Cardiac fibroblast (primary cell): ENCODE results near the gene LBHD2.

Experiments
- DNase-seq, 2 donors: peaks; one replicate each; pipeline versions ENCODE4 v3.0.0 to v3.0.0-alpha.2; 2010; ENCODE audit warnings: low read depth in 2 of 2
- H3K4me3 ChIP-seq, 2 donors: replicated peaks in 1 of 2; 1 replicate in 1 of 2; 2 replicates in 1 of 2; pipeline ENCODE4 v1.5.1; 2011; ENCODE audit warnings: low read depth in 2 of 2, low read length in 2 of 2, mild to moderate bottlenecking in 2 of 2, moderate library complexity in 1 of 2
- TF ChIP-seq, protein P1 (sequence below): IDR thresholded peaks from one replicate; pipeline ENCODE4 v1.5.1; 2011; ENCODE audit warnings: low read depth, mild to moderate bottlenecking, low read length, inconsistent platforms

Gene LBHD2

DNA sequence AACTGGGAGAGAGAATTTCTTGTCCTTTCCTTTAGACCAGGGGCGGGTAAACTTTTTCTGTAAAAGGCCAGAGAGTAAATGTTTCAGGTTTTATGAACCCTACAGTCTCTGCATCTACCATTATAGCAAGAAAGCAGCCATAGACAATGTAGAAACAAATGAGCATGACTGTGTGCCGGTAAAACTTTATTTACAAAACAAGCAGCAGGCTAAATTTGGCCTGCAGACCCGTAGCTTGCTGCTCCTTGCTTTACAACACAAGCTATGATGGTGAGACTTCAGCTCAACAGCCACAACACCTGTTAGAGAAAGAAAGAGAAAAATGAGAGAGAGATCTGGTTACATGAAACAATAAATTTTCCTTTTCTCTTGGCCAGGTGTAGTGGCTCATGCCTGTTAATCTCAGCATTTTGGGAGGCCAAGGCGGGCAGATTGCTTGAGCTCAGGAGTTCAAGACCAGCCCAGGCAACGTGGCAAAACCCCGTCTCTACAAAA, 22.5 kb upstream of the LBHD2 start:
- H3K4me3 ChIP-seq = no peak overlapping the region
- no peak for DNase-seq
- TF ChIP-seq, protein P1, sequence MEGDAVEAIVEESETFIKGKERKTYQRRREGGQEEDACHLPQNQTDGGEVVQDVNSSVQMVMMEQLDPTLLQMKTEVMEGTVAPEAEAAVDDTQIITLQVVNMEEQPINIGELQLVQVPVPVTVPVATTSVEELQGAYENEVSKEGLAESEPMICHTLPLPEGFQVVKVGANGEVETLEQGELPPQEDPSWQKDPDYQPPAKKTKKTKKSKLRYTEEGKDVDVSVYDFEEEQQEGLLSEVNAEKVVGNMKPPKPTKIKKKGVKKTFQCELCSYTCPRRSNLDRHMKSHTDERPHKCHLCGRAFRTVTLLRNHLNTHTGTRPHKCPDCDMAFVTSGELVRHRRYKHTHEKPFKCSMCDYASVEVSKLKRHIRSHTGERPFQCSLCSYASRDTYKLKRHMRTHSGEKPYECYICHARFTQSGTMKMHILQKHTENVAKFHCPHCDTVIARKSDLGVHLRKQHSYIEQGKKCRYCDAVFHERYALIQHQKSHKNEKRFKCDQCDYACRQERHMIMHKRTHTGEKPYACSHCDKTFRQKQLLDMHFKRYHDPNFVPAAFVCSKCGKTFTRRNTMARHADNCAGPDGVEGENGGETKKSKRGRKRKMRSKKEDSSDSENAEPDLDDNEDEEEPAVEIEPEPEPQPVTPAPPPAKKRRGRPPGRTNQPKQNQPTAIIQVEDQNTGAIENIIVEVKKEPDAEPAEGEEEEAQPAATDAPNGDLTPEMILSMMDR = no peak

DNA sequence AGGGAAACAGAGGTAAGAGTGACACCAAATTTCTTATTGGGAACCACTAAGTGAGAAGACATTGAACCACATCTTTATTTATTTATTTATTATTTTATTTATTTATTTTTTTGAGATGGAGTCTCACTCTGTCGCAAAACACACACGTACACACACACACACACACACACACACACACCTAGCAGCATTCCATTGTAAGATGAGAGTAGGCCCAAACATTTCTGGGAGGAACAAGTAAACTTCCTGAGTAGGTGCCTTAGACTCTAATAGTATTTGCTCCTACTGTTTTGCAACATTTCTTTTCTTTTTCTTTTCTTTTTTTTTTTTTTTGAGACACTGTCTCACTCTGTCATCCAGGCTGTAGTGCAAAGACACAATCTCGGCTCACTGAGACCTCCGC, 19.6 kb upstream of the LBHD2 start:
- no peak for DNase-seq
- TF ChIP-seq, protein P1 = no peak
- H3K4me3 ChIP-seq = no peak overlapping the region

DNA sequence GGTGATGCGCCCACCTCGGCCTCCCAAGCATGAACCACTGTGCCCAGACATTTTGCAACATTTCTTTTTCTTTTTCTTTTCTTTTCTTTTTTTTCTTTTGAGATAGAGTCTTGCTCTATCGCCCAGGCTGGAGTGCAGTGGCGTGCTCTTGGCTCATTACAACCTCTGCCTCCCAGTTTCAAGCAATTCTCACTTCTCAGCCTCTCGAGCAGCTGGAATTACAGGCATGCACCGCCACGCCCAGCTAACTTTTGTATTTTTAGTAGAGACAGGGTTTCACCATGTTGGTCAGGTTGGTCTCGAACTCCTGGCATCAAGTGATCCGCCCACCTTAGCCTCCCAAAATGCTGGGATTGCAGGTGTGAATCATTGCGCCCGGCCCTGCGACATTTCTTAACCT, 19.0 kb upstream of the LBHD2 start:
- no peak overlapping the region for H3K4me3 ChIP-seq
- no peak for DNase-seq
- TF ChIP-seq, protein P1 = no peak

DNA sequence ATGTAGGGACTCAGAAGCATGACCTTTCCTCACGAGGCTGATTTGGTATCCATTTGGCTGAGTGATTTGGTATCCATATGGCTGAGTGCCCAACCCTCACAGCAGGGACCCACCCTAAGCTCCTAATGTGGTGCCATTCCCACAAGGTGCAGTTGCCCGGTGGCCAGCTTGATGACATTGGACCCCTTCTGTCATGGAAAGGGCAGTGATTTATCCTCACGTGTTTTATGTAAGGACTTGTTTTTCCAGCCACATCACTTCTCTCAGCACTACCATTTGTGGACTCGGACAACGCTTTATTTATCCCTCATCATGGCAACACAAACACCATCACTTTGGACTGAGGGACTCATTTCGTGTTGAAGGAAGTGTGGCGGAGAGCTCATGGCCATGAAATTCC, 18.1 kb upstream of the LBHD2 start:
- TF ChIP-seq, protein P1 = no peak
- H3K4me3 ChIP-seq = no peak overlapping the region
- DNase-seq = no peak

DNA sequence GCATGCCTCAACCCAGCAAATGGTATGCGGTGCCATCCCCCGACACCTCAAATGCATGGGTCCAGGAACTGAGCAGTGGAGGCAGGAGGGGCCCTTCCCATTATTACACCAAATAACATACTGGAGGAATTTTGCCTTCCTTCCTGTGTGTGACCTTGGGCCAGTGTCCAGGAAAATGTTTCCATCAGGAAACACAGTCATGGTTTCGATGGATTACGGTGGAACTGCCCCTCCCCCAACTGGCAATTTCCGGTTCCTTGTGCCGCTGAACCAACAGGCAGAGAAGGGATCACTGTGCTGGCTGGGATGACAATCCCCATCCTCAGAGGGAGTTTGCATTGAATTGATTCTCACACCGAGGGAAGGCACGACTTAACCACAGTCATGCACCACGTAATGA, 17.6 kb upstream of the LBHD2 start:
- peak; percentile 18 to 53 for DNase-seq
- H3K4me3 ChIP-seq = no peak overlapping the region
- TF ChIP-seq, protein P1 = no peak

DNA sequence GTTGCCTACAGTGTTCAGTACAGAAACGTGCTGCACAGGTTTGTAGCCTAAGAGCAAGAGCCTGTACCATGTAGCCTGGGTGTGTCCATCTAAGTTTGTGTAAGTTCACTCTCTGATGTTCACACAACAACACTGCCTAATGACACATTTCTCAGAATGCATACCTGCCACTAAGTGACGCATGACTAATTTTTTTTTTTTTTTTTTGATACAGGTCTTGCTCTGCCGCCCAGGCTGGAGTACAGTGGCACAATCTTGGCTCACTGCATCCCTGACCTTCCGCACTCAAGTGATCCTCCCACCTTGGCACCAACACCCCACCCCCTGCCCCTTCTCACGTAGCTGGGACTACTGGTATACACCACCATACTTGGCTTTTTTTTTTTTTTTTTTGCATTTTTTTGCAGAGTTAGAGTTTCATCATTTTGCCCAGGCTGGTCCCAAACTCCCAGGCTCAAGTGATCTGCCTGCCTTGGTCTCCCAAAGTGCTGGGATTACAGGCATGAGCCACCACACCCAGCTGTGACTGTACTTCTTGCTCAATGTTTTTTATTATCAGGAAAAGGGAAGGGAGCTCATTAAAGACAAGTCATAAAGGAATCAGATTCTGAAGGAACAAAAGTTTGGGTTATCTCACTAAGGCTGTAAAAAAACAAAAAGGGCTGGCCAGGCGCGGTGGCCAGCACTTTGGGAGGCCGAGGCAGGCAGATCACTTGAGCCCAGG, 16.6 kb upstream of the LBHD2 start:
- TF ChIP-seq, protein P1 = no peak
- no peak overlapping the region for H3K4me3 ChIP-seq
- DNase-seq = peak; percentile 67 to 72
